Breast epithelium (tissue), 3 donors: Measurements from ENCODE around the gene POPDC2.

ENCODE experiments used
- CTCF ChIP-seq, 3 donors: fragments of 450-650 bp; IDR thresholded peaks; one replicate each; pipeline ENCODE4 v1.5.1; 2016 to 2017; ENCODE audit warnings: antibody characterized with exemption in 3 of 3, mild to moderate bottlenecking in 3 of 3, moderate library complexity in 3 of 3
- POLR2A ChIP-seq: fragments of 450-650 bp; IDR thresholded peaks from one replicate; pipeline ENCODE4 v1.6.1; 2016; ENCODE audit warnings: antibody characterized with exemption, mild to moderate bottlenecking, moderate library complexity
- POLR2AphosphoS5 ChIP-seq, 3 donors: sonication (generic); formaldehyde crosslinking; IDR thresholded peaks; one replicate each; pipeline ENCODE4 v1.6.1; 2017; ENCODE audit warnings: antibody characterized with exemption in 3 of 3

GRCh38 chr3:119643528-119643927, 16.9 kb downstream of the POPDC2 start:
- TF ChIP-seq CTCF (IDR thresholded peaks at IDR 0.05) (no peak), POLR2A (no peak), POLR2AphosphoS5 (IDR thresholded peaks at IDR 0.05) (no peak)
